Natural killer cell (primary cell): ENCODE data around the gene TRHDE. TPM values are rescaled to one million over a fixed set of nuclear protein-coding genes. Genes with fewer than 3 reads are reported as not detected.

Experiments used
- ATAC-seq, 3 donors: fragments of 150-1000 bp in 2 of 3; fragments of 200-7000 bp in 1 of 3; cut with Tn5 transposase; 1 replicate in 1 of 3; 2 replicates in 2 of 3; pipeline ENCODE4 v1.10.0; 2021; ENCODE audit warnings: mild to moderate bottlenecking in 2 of 3, moderate library complexity in 2 of 3
- DNase-seq, 2 donors: peaks; one replicate each; pipeline versions ENCODE4 v3.0.0 to v3.0.0-alpha.2; 2013 to 2021; ENCODE audit warnings: mixed read lengths in 1 of 2
- H3K27ac ChIP-seq: one replicate; pipeline ENCODE4 v1.5.1; 2013; ENCODE audit warnings: mild to moderate bottlenecking, low read length
- H3K27me3 ChIP-seq: one replicate; pipeline ENCODE4 v1.6.1; 2013; ENCODE audit warnings: low read length; ENCODE audit not compliant: control insufficient read depth, insufficient read depth
- H3K36me3 ChIP-seq: one replicate; pipeline ENCODE4 v1.6.1; 2013; ENCODE audit warnings: low read length; ENCODE audit not compliant: control insufficient read depth, insufficient read depth
- H3K4me1 ChIP-seq: one replicate; pipeline ENCODE4 v1.6.1; 2013; ENCODE audit warnings: low read length; ENCODE audit not compliant: control insufficient read depth, insufficient read depth
- H3K4me3 ChIP-seq: one replicate; pipeline ENCODE4 v1.5.1; 2013; ENCODE audit warnings: low read length
- H3K9me3 ChIP-seq: one replicate; pipeline ENCODE4 v1.6.1; 2013; ENCODE audit warnings: low read length; ENCODE audit not compliant: control insufficient read depth, insufficient read depth
- H3K27ac Mint-ChIP-seq, 2 donors: one replicate each; pipeline ENCODE4 v1.8.0; 2022; ENCODE audit warnings: mild to moderate bottlenecking in 2 of 2, mixed read lengths in 2 of 2, moderate library complexity in 1 of 2
- H3K27me3 Mint-ChIP-seq, 2 donors: one replicate each; pipeline ENCODE4 v1.8.0; 2022; ENCODE audit warnings: low read depth in 2 of 2, mixed read lengths in 2 of 2
- H3K36me3 Mint-ChIP-seq: one replicate; pipeline ENCODE4 v1.8.0; 2022; ENCODE audit warnings: mixed read lengths
- H3K4me1 Mint-ChIP-seq, 2 donors: one replicate each; pipeline ENCODE4 v1.8.0; 2022; ENCODE audit warnings: mixed read lengths in 2 of 2
- H3K4me3 Mint-ChIP-seq: one replicate; pipeline ENCODE4 v1.8.0; 2022; ENCODE audit warnings: mild to moderate bottlenecking, moderate library complexity, mixed read lengths
- H3K9me3 Mint-ChIP-seq, 2 donors: one replicate each; pipeline ENCODE4 v1.8.0; 2022; ENCODE audit warnings: mixed read lengths in 2 of 2
- CTCF ChIP-seq: fragments of 200-600 bp; IDR thresholded peaks from one replicate; pipeline ENCODE4 v1.8.0; 2022; ENCODE audit warnings: antibody characterized with exemption
- WGBS: methylation state at CpG from one replicate; pipeline ENCODE4 v1.1.7; 2013; ENCODE audit warnings: missing lambda C conversion rate; ENCODE audit not compliant: insufficient coverage; 5-methylcytosine and 5-hydroxymethylcytosine counted together
- intact Hi-C: fragments of 100-400 bp; cut with micrococcal nuclease; formaldehyde crosslinking; loops from one replicate; pipeline ENCODE4 v1.14.2; 2022
- total RNA-seq, 4 donors: library from RNA; stranded (reverse); fragments of 120-200 nt in 1 of 4; gene quantifications; one replicate each; pipeline versions ENCODE4 v1.2.3 to v1.2.4, GENCODE V29; 2013 to 2022

The TRHDE gene
- total RNA-seq, 3 donors from 2014 or later (not counting 1 experiment from before 2014, with no cell fraction given): 0.33 TPM; not detected in 2

DNA sequence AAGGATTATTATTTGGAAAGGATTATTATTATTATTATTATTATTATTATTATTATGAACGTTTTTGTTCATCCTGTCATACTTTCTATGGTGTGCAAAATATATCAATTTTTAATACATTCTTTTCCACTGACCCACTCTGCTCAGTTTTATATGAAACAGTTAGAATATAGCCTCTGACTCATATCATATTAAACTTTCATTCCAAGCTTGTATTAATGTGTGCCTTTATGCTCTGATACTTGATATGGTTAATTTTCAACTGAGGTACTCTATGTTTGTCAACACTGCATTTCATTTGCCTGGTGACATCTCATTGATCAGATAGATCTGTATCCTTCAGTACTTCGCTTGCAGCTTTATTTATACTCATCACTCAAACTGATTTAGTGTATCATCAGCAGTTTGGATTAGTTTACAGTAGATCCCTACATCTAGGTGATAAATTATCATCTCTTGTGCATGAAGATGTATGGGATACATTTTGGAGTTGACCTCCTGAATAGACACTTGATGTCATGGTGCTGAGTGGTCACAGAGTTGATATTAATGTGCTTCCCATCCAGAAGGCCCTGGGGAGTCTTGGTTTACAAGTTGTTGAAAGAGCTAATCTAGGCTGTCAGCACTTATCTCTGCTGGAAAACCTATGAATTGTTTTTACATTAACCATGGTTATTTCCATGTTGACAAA, 271.8 kb downstream of the TRHDE start:
- H3K27me3 Mint-ChIP-seq: no peaks in the 10 kb centered on the region
- Histone ChIP-seq H3K9me3 (no peaks in the 10 kb centered on the region), H3K36me3 (no peaks in the 10 kb centered on the region), H3K27ac (no peak overlapping the region), H3K4me3 (no peak overlapping the region), H3K27me3 (no peaks in the 10 kb centered on the region), H3K4me1 (no peaks in the 10 kb centered on the region)
- H3K36me3 Mint-ChIP-seq: no peaks in the 10 kb centered on the region
- intact Hi-C loops: no loop called here
- no peak overlapping the region for H3K4me3 Mint-ChIP-seq
- H3K4me1 Mint-ChIP-seq: no peaks in the 10 kb centered on the region
- WGBS: no CpG with 5 or more reads among the region's 2 CpGs
- ATAC-seq (no peak), DNase-seq (no peak)
- peaks cover 2 to 6% of the 10 kb centered on the region in 2 donors for H3K9me3 Mint-ChIP-seq
- TF ChIP-seq CTCF: no peak
- H3K27ac Mint-ChIP-seq: no peak overlapping the region

DNA sequence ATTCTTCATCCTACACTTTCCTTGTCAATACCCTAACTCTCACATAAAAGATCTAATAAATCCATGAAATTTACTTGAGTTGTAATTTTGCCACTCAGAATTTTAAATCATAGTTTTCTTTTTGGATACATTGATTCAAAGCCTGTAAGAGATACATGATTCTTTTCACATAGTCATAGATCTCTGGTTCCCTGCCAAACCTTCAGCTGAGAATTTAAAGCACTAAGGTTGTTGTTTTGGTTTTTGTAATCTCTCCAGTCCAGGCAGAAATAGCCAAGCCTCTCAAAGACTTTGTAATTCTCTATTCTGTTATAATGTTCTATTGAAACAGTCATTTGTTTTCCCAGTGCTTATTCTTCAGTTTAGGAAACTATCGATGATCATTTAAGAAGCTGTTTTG, 273.9 kb downstream of the TRHDE start:
- Mint-ChIP-seq H3K36me3 (no peaks in the 10 kb centered on the region), H3K9me3 (peaks cover 0 to 3% of the 10 kb centered on the region in 2 donors), H3K27ac (no peak overlapping the region), H3K4me1 (no peaks in the 10 kb centered on the region), H3K4me3 (no peak overlapping the region), H3K27me3 (no peaks in the 10 kb centered on the region)
- no peaks in the 10 kb centered on the region for H3K27me3 ChIP-seq
- H3K27ac ChIP-seq: no peak overlapping the region
- no peak overlapping the region for H3K4me3 ChIP-seq
- no peaks in the 10 kb centered on the region for H3K4me1 ChIP-seq
- TF ChIP-seq CTCF: no peak
- WGBS: 89% methylated on average over 1 of the region's 1 CpG
- H3K9me3 ChIP-seq: no peaks in the 10 kb centered on the region
- intact Hi-C loops: no loop called here
- no peaks in the 10 kb centered on the region for H3K36me3 ChIP-seq
- ATAC-seq: no peak
- no peak for DNase-seq

GRCh38 chr12:72547573-72547972, 275.4 kb downstream of the TRHDE start:
- Mint-ChIP-seq H3K9me3 (peaks cover 7 to 16% of the 10 kb centered on the region in 2 donors), H3K4me1 (no peaks in the 10 kb centered on the region), H3K27me3 (no peaks in the 10 kb centered on the region), H3K36me3 (no peaks in the 10 kb centered on the region), H3K27ac (no peak overlapping the region), H3K4me3 (no peak overlapping the region)
- Histone ChIP-seq H3K4me1 (no peaks in the 10 kb centered on the region), H3K27ac (no peak overlapping the region), H3K36me3 (no peaks in the 10 kb centered on the region), H3K4me3 (no peak overlapping the region), H3K27me3 (no peaks in the 10 kb centered on the region), H3K9me3 (no peaks in the 10 kb centered on the region)
- ATAC-seq (no peak), DNase-seq (no peak)
- no peak for TF ChIP-seq CTCF
- intact Hi-C loops: no loop called here

- DNase-seq (no peak), ATAC-seq (no peak)
- Histone ChIP-seq H3K27me3 (no peaks in the 10 kb centered on the region), H3K27ac (no peak overlapping the region), H3K36me3 (no peaks in the 10 kb centered on the region), H3K9me3 (no peaks in the 10 kb centered on the region), H3K4me1 (no peaks in the 10 kb centered on the region), H3K4me3 (no peak overlapping the region)
- no peaks in the 10 kb centered on the region for H3K27me3 Mint-ChIP-seq
- no peaks in the 10 kb centered on the region for H3K36me3 Mint-ChIP-seq
- no peaks in the 10 kb centered on the region for H3K4me1 Mint-ChIP-seq
- no peak overlapping the region for H3K4me3 Mint-ChIP-seq
- no peak overlapping the region for H3K27ac Mint-ChIP-seq
- intact Hi-C loops: no loop called here
- no CpG with 5 or more reads among the region's 1 CpG for WGBS
- no peak for TF ChIP-seq CTCF
- peaks cover 7 to 16% of the 10 kb centered on the region in 2 donors for H3K9me3 Mint-ChIP-seq
These were observed 277.0 kb downstream of the TRHDE start for GRCh38 chr12:72549184-72549583.
